ENCODE measurements around the gene STRIP1.

Gene STRIP1

DNA sequence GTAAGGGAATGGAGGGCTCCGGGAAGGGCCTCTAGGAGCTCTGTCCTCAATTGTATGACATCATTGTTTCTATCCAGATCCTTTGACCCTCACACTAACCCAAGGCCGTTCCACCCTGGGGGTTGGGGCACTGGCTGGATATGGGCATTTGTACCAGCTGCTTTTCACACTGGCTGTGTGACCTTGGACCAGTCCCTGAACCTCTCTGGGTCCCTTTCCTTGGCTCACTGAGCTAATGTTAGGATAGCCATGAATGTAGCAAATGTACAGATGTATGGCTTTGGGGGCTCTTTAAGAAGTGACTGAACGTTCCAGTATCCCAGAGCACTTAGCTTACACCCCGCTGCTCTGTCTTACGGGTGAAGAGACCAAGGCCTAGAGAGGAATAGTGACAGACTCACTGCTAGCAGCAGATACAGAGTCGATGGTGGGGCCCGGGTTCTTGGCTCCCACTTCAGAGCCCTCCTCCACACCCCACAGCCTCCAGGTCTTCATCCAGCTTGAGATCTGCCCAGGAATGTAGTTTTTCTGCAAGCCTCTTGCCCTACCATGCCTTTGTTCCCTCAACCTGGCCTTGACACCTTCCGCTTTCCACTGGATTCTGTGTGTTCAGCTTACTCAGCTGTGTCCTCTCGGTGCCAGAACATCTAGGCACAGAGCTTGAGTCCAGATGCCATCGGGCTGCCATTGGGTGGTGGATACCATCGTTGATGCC, 63.2 kb downstream of the STRIP1 start:
- no peak for DNase-seq

DNA sequence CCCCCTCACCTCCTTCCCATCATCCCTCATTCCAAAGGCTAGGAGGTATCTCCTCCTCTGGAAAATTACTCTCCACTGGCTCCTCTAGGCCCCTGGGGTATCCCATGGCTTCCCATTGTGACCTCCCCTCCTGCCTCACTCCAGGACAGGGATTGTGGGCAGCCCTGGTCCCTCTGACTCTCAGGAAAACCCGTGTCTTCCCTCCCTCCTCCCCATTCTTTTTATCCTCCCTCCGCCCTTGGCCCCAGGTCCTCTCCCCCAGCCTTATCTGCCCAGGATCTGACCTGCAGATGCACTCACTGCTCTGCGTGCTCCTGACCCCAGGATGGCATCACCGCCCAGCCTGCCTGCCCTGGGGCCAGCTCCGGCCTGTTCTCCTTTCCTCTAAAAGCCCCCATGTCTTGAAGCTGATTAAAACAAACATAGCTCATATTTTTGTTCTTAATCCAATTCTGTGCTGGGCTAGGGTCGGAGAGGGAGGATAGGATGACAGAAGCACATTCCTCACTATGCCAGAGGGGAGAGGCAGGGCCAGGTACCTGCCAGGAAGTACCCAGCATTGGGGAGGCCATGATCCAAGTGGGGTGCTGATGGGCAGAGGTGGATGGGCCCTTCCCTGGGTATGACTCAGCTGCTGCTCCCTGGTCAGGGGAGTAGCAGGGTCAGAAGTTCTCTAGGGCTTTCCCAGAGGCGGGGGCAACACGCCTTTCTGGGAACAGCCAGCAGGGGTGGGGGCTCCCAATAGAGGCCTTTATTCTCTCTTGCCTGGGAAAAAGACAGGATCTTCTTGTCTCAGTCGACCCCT, 64.0 kb downstream of the STRIP1 start:
- DNase-seq, result no peak

DNA sequence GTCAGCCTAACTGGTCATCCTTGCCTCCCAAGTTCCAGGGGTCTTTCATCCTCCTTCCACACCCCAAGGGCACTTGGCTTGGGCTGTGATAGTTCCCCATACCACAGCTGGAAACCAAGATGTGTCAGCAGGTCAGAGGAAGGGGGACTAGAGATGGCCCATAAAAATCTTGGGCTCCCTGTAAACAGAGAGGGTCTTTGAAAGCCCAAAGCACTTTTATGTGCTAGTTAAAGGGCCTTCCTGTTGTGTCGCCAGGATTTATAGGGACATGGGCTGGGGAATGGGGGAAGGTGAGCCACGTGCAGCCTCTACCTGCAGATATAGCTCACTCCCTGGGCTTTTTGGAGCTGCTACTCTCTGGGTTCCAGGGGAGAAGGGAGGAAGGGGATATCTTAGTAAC, 65.9 kb downstream of the STRIP1 start:
- DNase-seq, result no peak

DNA sequence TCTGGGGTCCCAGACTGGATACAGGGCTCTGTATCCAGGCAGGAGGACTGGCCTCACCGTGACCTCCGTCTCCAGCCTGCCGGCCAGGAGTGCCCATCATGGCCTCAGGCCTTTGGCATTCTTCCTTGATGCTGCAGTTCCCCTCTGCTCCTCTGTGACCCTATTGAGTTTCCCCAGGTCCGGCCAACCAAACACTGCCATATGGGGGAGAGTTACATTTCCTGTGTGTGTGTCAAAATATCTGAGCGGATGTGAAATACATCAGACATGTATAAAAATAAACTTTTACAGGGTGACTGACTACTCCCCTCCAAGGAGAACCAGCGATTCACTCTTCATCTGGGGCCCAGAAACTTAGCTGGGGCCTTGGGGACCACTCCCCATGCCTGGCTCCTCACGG, 67.7 kb downstream of the STRIP1 start:
- DNase-seq, result peak; percentile 33
